CD14-positive monocyte (primary cell): ENCODE results near the gene KAT6B. TPM values are rescaled to one million over a fixed set of nuclear protein-coding genes. Genes with fewer than 3 reads are reported as not detected.

Experiments used
- DNase-seq, 3 donors: peaks; one replicate each; pipeline ENCODE4 v3.0.0-alpha.2; 2011 to 2022
- H2AFZ ChIP-seq: 2 replicates; pipeline ENCODE4 v1.6.0; 2012; ENCODE audit warnings: mild to moderate bottlenecking, low read depth, low read length, inconsistent platforms; ENCODE audit not compliant: insufficient read depth, poor library complexity, severe bottlenecking
- H3K27ac ChIP-seq, 2 donors: 1 replicate in 1 of 2; 2 replicates in 1 of 2; pipeline ENCODE4 v1.5.1; 2012 to 2013; ENCODE audit warnings: low read length in 2 of 2, control low read depth in 1 of 2, inconsistent platforms in 1 of 2, low read depth in 1 of 2, mild to moderate bottlenecking in 1 of 2
- H3K27me3 ChIP-seq, 2 donors: one replicate each; pipeline versions ENCODE4 v1.6.0 to v1.6.1; 2011 to 2013; ENCODE audit warnings: low read length in 2 of 2; ENCODE audit not compliant: control insufficient read depth in 2 of 2, insufficient read depth in 2 of 2
- H3K36me3 ChIP-seq, 2 donors: replicated peaks in 1 of 2; 1 replicate in 1 of 2; 2 replicates in 1 of 2; pipeline versions ENCODE4 v1.5.1 to v1.6.1; 2012 to 2013; ENCODE audit warnings: low read length in 2 of 2, control low read depth in 1 of 2, inconsistent platforms in 1 of 2, mild to moderate bottlenecking in 1 of 2; ENCODE audit not compliant: insufficient read depth in 2 of 2, control insufficient read depth in 1 of 2
- H3K4me1 ChIP-seq, 2 donors: 1 replicate in 1 of 2; 2 replicates in 1 of 2; pipeline versions ENCODE4 v1.5.1 to v1.6.1; 2012 to 2013; ENCODE audit warnings: low read length in 2 of 2, control low read depth in 1 of 2, inconsistent platforms in 1 of 2, mild to moderate bottlenecking in 1 of 2, moderate library complexity in 1 of 2; ENCODE audit not compliant: insufficient read depth in 2 of 2, control insufficient read depth in 1 of 2
- H3K4me2 ChIP-seq: replicated peaks from 2 replicates; pipeline ENCODE3; 2012; ENCODE audit warnings: low read length, moderate library complexity, mild to moderate bottlenecking; ENCODE audit not compliant: poor library complexity, severe bottlenecking; ENCODE audit errors: extremely low read depth
- H3K4me3 ChIP-seq, 3 experiments: fragments of 200-600 bp in 1 of 3; sonication (generic) in 1 of 3; replicated peaks in 1 of 3; 1 replicate in 2 of 3; 2 replicates in 1 of 3; pipeline ENCODE4 v1.5.1; 2011 to 2013; ENCODE audit warnings: low read length in 3 of 3, mild to moderate bottlenecking in 3 of 3, control low read depth in 2 of 3, low read depth in 2 of 3, inconsistent platforms in 1 of 3, moderate library complexity in 1 of 3
- H3K79me2 ChIP-seq: 2 replicates; pipeline ENCODE4 v1.6.0; 2012; ENCODE audit warnings: mild to moderate bottlenecking, control low read depth, inconsistent platforms, low read length, moderate library complexity; ENCODE audit not compliant: insufficient read depth
- H3K9ac ChIP-seq: 2 replicates; pipeline ENCODE4 v1.6.0; 2017; ENCODE audit warnings: low read length, mild to moderate bottlenecking; ENCODE audit not compliant: insufficient read depth, poor library complexity, severe bottlenecking
- H3K9me3 ChIP-seq, 2 donors: replicated peaks in 1 of 2; 1 replicate in 1 of 2; 2 replicates in 1 of 2; pipeline versions ENCODE4 v1.5.1 to v1.6.1; 2012 to 2013; ENCODE audit warnings: low read length in 2 of 2, control low read depth in 1 of 2; ENCODE audit not compliant: control insufficient read depth in 1 of 2, insufficient read depth in 1 of 2
- H4K20me1 ChIP-seq: 2 replicates; pipeline ENCODE4 v1.6.0; 2012; ENCODE audit warnings: mild to moderate bottlenecking, low read length, control low read depth, moderate library complexity; ENCODE audit not compliant: insufficient read depth
- H3K27ac Mint-ChIP-seq, 7 donors: one replicate each; pipeline ENCODE4 v1.8.0; 2020; ENCODE audit warnings: mild to moderate bottlenecking in 7 of 7, mixed read lengths in 7 of 7, moderate library complexity in 6 of 7, inconsistent platforms in 2 of 7
- H3K27me3 Mint-ChIP-seq, 3 donors: one replicate each; pipeline ENCODE4 v1.8.0; 2021 to 2022; ENCODE audit warnings: low read depth in 3 of 3, mild to moderate bottlenecking in 3 of 3, mixed read lengths in 3 of 3, moderate library complexity in 3 of 3, inconsistent platforms in 1 of 3
- H3K36me3 Mint-ChIP-seq, 2 donors: one replicate each; pipeline ENCODE4 v1.8.0; 2020; ENCODE audit warnings: mixed read lengths in 2 of 2, inconsistent platforms in 1 of 2, mild to moderate bottlenecking in 1 of 2
- H3K4me1 Mint-ChIP-seq: one replicate; pipeline ENCODE4 v1.8.0; 2020; ENCODE audit warnings: mild to moderate bottlenecking, mixed read lengths
- H3K4me3 Mint-ChIP-seq, 2 donors: one replicate each; pipeline ENCODE4 v1.8.0; 2020; ENCODE audit warnings: mild to moderate bottlenecking in 2 of 2, mixed read lengths in 2 of 2, moderate library complexity in 1 of 2
- H3K9me3 Mint-ChIP-seq, 7 donors: one replicate each; pipeline ENCODE4 v1.8.0; 2020 to 2022; ENCODE audit warnings: mixed read lengths in 7 of 7, mild to moderate bottlenecking in 6 of 7, moderate library complexity in 6 of 7, inconsistent platforms in 2 of 7
- CTCF ChIP-seq: fragments of 200-600 bp; IDR thresholded peaks from one replicate; pipeline ENCODE4 v1.8.0; 2022; ENCODE audit warnings: antibody characterized with exemption, mild to moderate bottlenecking
- WGBS: methylation state at CpG from one replicate; pipeline ENCODE4 v1.1.5; 2013; ENCODE audit warnings: missing lambda C conversion rate; ENCODE audit not compliant: insufficient coverage; 5-methylcytosine and 5-hydroxymethylcytosine counted together
- intact Hi-C, 2 donors: fragments of 100-400 bp; cut with micrococcal nuclease; formaldehyde crosslinking; loops; one replicate each; pipeline versions ENCODE4 v1.15.0 to v1.15.1; 2023
- polyA plus RNA-seq, 3 donors: library from polyadenylated mRNA; depleted of rRNA in 1 of 3; unstranded in 2 of 3; stranded (reverse) in 1 of 3; fragments of 300-500 nt in 2 of 3; fragments of >200 nt in 1 of 3; fragmentation: Illumina TruSeq in 2 of 3; gene quantifications; 1 replicate in 2 of 3; 2 replicates in 1 of 3; pipeline ENCODE4 v1.2.3, GENCODE V29; 2012 to 2021

KAT6B gene
- polyA plus RNA-seq, 3 donors, result 3.3 to 6.4 (median 6.2) TPM

GRCh38 chr10:74868392-74868977, 42.1 kb downstream of the KAT6B start:
- H2AFZ ChIP-seq, result no peak overlapping the region
- H3K4me1 ChIP-seq, result peaks cover 5 to 9% of the 10 kb centered on the region in 2 donors
- H3K27me3 ChIP-seq, result no peaks in the 10 kb centered on the region
- no peaks in the 10 kb centered on the region for H3K9me3 ChIP-seq
- no peak overlapping the region for H3K4me2 ChIP-seq
- H4K20me1 ChIP-seq, result peaks cover 24% of the 10 kb centered on the region
- peaks cover 47% of the 10 kb centered on the region for H3K79me2 ChIP-seq
- peaks cover 0 to 1% of the 10 kb centered on the region in 2 donors for H3K36me3 Mint-ChIP-seq
- no peak overlapping the region for H3K9ac ChIP-seq
- no peak overlapping the region for H3K4me3 ChIP-seq
- peaks cover 13% of the 10 kb centered on the region for H3K4me1 Mint-ChIP-seq
- H3K4me3 Mint-ChIP-seq, result no peak overlapping the region
- intact Hi-C loops, result no loop called here
- H3K27ac ChIP-seq, result no peak overlapping the region
- H3K36me3 ChIP-seq, result no peaks in the 10 kb centered on the region
- TF ChIP-seq CTCF, result no peak
- no peak for DNase-seq
- H3K9me3 Mint-ChIP-seq, result no peaks in the 10 kb centered on the region
- H3K27ac Mint-ChIP-seq, result no peak overlapping the region
- WGBS, result no CpG with 5 or more reads among the region's 3 CpGs
- no peaks in the 10 kb centered on the region for H3K27me3 Mint-ChIP-seq

GRCh38 chr10:74869635-74870034, 43.2 kb downstream of the KAT6B start:
- no peaks in the 10 kb centered on the region for H3K36me3 ChIP-seq
- H3K27ac ChIP-seq, result no peak overlapping the region
- WGBS, result no CpG with 5 or more reads among the region's 2 CpGs
- H3K27ac Mint-ChIP-seq, result no peak overlapping the region
- no peaks in the 10 kb centered on the region for H3K9me3 Mint-ChIP-seq
- H3K27me3 ChIP-seq, result no peaks in the 10 kb centered on the region
- peaks cover 0 to 2% of the 10 kb centered on the region in 2 donors for H3K36me3 Mint-ChIP-seq
- no peak overlapping the region for H2AFZ ChIP-seq
- H3K4me3 Mint-ChIP-seq, result no peak overlapping the region
- intact Hi-C loops, result no loop called here
- H3K4me2 ChIP-seq, result no peak overlapping the region
- peaks cover 48% of the 10 kb centered on the region for H3K79me2 ChIP-seq
- peaks cover 22% of the 10 kb centered on the region for H4K20me1 ChIP-seq
- no peak for DNase-seq
- H3K4me1 ChIP-seq, result no peaks in the 10 kb centered on the region
- H3K4me1 Mint-ChIP-seq, result peaks cover 9% of the 10 kb centered on the region
- no peaks in the 10 kb centered on the region for H3K9me3 ChIP-seq
- no peak for TF ChIP-seq CTCF
- H3K9ac ChIP-seq, result no peak overlapping the region
- H3K4me3 ChIP-seq, result no peak overlapping the region
- H3K27me3 Mint-ChIP-seq, result no peaks in the 10 kb centered on the region
